ENCODE data around the gene GPR18.

The GPR18 gene

GRCh38 chr13:99261059-99261458, 2.9 kb upstream of the GPR18 start:
- Histone ChIP-seq H4K8ac (ENCODE audit: low read depth, low read length) (no peak overlapping the region), H3K23ac (ENCODE audit: low read depth, low read length, poor library complexity) (no peak overlapping the region), H3K9ac (ENCODE audit: low read depth, low read length, poor library complexity) (no peak overlapping the region), H2BK120ac (ENCODE audit: low read depth, low read length) (no peak overlapping the region), H3K18ac (ENCODE audit: low read length) (no peak overlapping the region), H2BK5ac (ENCODE audit: low read length) (no peak overlapping the region), H3K9me3 (replicated peaks in 1 of 2; ENCODE audit: control insufficient read depth in 2 of 2, insufficient read depth in 1 of 2, low read depth in 1 of 2, low read length in 2 of 2) (no peaks in the 10 kb centered on the region), H2AK5ac (ENCODE audit: low read depth, low read length) (no peak overlapping the region), H3K79me1 (ENCODE audit: low read depth, low read length) (no peaks in the 10 kb centered on the region), H2BK12ac (ENCODE audit: low read length) (no peak overlapping the region), H3K4ac (ENCODE audit: low read length) (no peak overlapping the region), H4K91ac (ENCODE audit: low read depth, low read length, poor library complexity) (no peak overlapping the region), H3K27ac (replicated peaks; ENCODE audit: low read length) (no peak overlapping the region), H3K14ac (ENCODE audit: low read length) (no peak overlapping the region), H3K27me3 (ENCODE audit: control insufficient read depth in 3 of 3, insufficient read depth in 3 of 3, low read depth in 1 of 3, low read length in 3 of 3) (no peaks in the 10 kb centered on the region), H3K36me3 (replicated peaks in 1 of 2; ENCODE audit: control insufficient read depth in 2 of 2, insufficient read depth in 2 of 2, low read length in 2 of 2) (peaks cover 4 to 15% of the 10 kb centered on the region in 2 donors), H3K4me3 (ENCODE audit: low read length in 2 of 2) (no peak overlapping the region), H2AFZ (ENCODE audit: low read length) (no peak overlapping the region), H2BK15ac (ENCODE audit: low read length) (no peak overlapping the region), H3K4me1 (ENCODE audit: control insufficient read depth in 2 of 2, insufficient read depth in 1 of 2, low read depth in 1 of 2, low read length in 2 of 2) (peaks cover 2 to 9% of the 10 kb centered on the region in 2 donors), H3K4me2 (ENCODE audit: insufficient read depth, low read length, poor library complexity, severe bottlenecking) (no peak overlapping the region)
- WGBS, 2 donors (ENCODE audit: extremely low coverage in 2 of 2, insufficient read length in 2 of 2, insufficient replicate concordance in 1 of 2) = no CpG with 5 or more reads among the region's 1 CpG
- no peak for DNase-seq (ENCODE audit: low spot score)

- no peak overlapping the region for H2BK12ac ChIP-seq (ENCODE audit: low read length)
- no peak overlapping the region for H2BK120ac ChIP-seq (ENCODE audit: low read depth, low read length)
- H3K14ac ChIP-seq (ENCODE audit: low read length) = no peak overlapping the region
- no peaks in the 10 kb centered on the region for H3K9me3 ChIP-seq (replicated peaks in 1 of 2; ENCODE audit: control insufficient read depth in 2 of 2, insufficient read depth in 1 of 2, low read depth in 1 of 2, low read length in 2 of 2)
- no peaks in the 10 kb centered on the region for H3K27me3 ChIP-seq (ENCODE audit: control insufficient read depth in 3 of 3, insufficient read depth in 3 of 3, low read depth in 1 of 3, low read length in 3 of 3)
- no peak overlapping the region for H3K4ac ChIP-seq (ENCODE audit: low read length)
- no peak overlapping the region for H4K91ac ChIP-seq (ENCODE audit: low read depth, low read length, poor library complexity)
- no peak overlapping the region for H4K8ac ChIP-seq (ENCODE audit: low read depth, low read length)
- no peak overlapping the region for H3K23ac ChIP-seq (ENCODE audit: low read depth, low read length, poor library complexity)
- peaks cover 0 to 9% of the 10 kb centered on the region in 2 donors for H3K4me1 ChIP-seq (ENCODE audit: control insufficient read depth in 2 of 2, insufficient read depth in 1 of 2, low read depth in 1 of 2, low read length in 2 of 2)
- H3K36me3 ChIP-seq (replicated peaks in 1 of 2; ENCODE audit: control insufficient read depth in 2 of 2, insufficient read depth in 2 of 2, low read length in 2 of 2) = peaks cover 5 to 20% of the 10 kb centered on the region in 2 donors
- no peak overlapping the region for H2AFZ ChIP-seq (ENCODE audit: low read length)
- H2AK5ac ChIP-seq (ENCODE audit: low read depth, low read length) = no peak overlapping the region
- no CpG with 5 or more reads among the region's 5 CpGs for WGBS, 2 donors (ENCODE audit: extremely low coverage in 2 of 2, insufficient read length in 2 of 2, insufficient replicate concordance in 1 of 2)
- DNase-seq (ENCODE audit: low spot score) = no peak
- no peak overlapping the region for H3K4me2 ChIP-seq (ENCODE audit: insufficient read depth, low read length, poor library complexity, severe bottlenecking)
- H3K18ac ChIP-seq (ENCODE audit: low read length) = no peak overlapping the region
- no peak overlapping the region for H2BK5ac ChIP-seq (ENCODE audit: low read length)
- H3K27ac ChIP-seq (replicated peaks; ENCODE audit: low read length) = no peak overlapping the region
- H3K9ac ChIP-seq (ENCODE audit: low read depth, low read length, poor library complexity) = no peak overlapping the region
- H3K79me1 ChIP-seq (ENCODE audit: low read depth, low read length) = no peaks in the 10 kb centered on the region
- no peak overlapping the region for H2BK15ac ChIP-seq (ENCODE audit: low read length)
- H3K4me3 ChIP-seq (ENCODE audit: low read length in 2 of 2) = no peak overlapping the region
These were observed 2.0 kb upstream of the GPR18 start for GRCh38 chr13:99260216-99260615.

- no peak for DNase-seq (ENCODE audit: low spot score)
- Histone ChIP-seq H2BK12ac (ENCODE audit: low read length) (no peak overlapping the region), H3K9me3 (replicated peaks in 1 of 2; ENCODE audit: control insufficient read depth in 2 of 2, insufficient read depth in 1 of 2, low read depth in 1 of 2, low read length in 2 of 2) (no peaks in the 10 kb centered on the region), H3K4me2 (ENCODE audit: insufficient read depth, low read length, poor library complexity, severe bottlenecking) (no peak overlapping the region), H3K4me1 (ENCODE audit: control insufficient read depth in 2 of 2, insufficient read depth in 1 of 2, low read depth in 1 of 2, low read length in 2 of 2) (peaks cover 0 to 9% of the 10 kb centered on the region in 2 donors), H3K4ac (ENCODE audit: low read length) (no peak overlapping the region), H3K23ac (ENCODE audit: low read depth, low read length, poor library complexity) (no peak overlapping the region), H4K8ac (ENCODE audit: low read depth, low read length) (no peak overlapping the region), H2BK120ac (ENCODE audit: low read depth, low read length) (no peak overlapping the region), H3K9ac (ENCODE audit: low read depth, low read length, poor library complexity) (no peak overlapping the region), H2BK5ac (ENCODE audit: low read length) (no peak overlapping the region), H3K4me3 (ENCODE audit: low read length in 2 of 2) (no peak overlapping the region), H3K27me3 (ENCODE audit: control insufficient read depth in 3 of 3, insufficient read depth in 3 of 3, low read depth in 1 of 3, low read length in 3 of 3) (no peaks in the 10 kb centered on the region), H3K18ac (ENCODE audit: low read length) (no peak overlapping the region), H2AK5ac (ENCODE audit: low read depth, low read length) (no peak overlapping the region), H4K91ac (ENCODE audit: low read depth, low read length, poor library complexity) (no peak overlapping the region), H3K27ac (replicated peaks; ENCODE audit: low read length) (no peak overlapping the region), H2BK15ac (ENCODE audit: low read length) (no peak overlapping the region), H2AFZ (ENCODE audit: low read length) (no peak overlapping the region), H3K79me1 (ENCODE audit: low read depth, low read length) (no peaks in the 10 kb centered on the region), H3K14ac (ENCODE audit: low read length) (no peak overlapping the region), H3K36me3 (replicated peaks in 1 of 2; ENCODE audit: control insufficient read depth in 2 of 2, insufficient read depth in 2 of 2, low read length in 2 of 2) (peaks cover 8 to 27% of the 10 kb centered on the region in 2 donors)
- no CpG with 5 or more reads among the region's 3 CpGs for WGBS, 2 donors (ENCODE audit: extremely low coverage in 2 of 2, insufficient read length in 2 of 2, insufficient replicate concordance in 1 of 2)
These were observed 767 bp upstream of the GPR18 start for GRCh38 chr13:99258946-99259345.

- no peak overlapping the region for H3K4me3 ChIP-seq (ENCODE audit: low read length in 2 of 2)
- peaks cover 7 to 26% of the 10 kb centered on the region in 2 donors for H3K36me3 ChIP-seq (replicated peaks in 1 of 2; ENCODE audit: control insufficient read depth in 2 of 2, insufficient read depth in 2 of 2, low read length in 2 of 2)
- H3K14ac ChIP-seq (ENCODE audit: low read length) = no peak overlapping the region
- H3K4me1 ChIP-seq (ENCODE audit: control insufficient read depth in 2 of 2, insufficient read depth in 1 of 2, low read depth in 1 of 2, low read length in 2 of 2) = peaks cover 0 to 9% of the 10 kb centered on the region in 2 donors
- H2BK15ac ChIP-seq (ENCODE audit: low read length) = no peak overlapping the region
- no peak overlapping the region for H4K8ac ChIP-seq (ENCODE audit: low read depth, low read length)
- H3K18ac ChIP-seq (ENCODE audit: low read length) = no peak overlapping the region
- no peak for DNase-seq (ENCODE audit: low spot score)
- H3K4ac ChIP-seq (ENCODE audit: low read length) = no peak overlapping the region
- WGBS, 2 donors (ENCODE audit: extremely low coverage in 2 of 2, insufficient read length in 2 of 2, insufficient replicate concordance in 1 of 2) = no CpG with 5 or more reads among the region's 2 CpGs
- H2BK120ac ChIP-seq (ENCODE audit: low read depth, low read length) = no peak overlapping the region
- H3K9ac ChIP-seq (ENCODE audit: low read depth, low read length, poor library complexity) = no peak overlapping the region
- H3K4me2 ChIP-seq (ENCODE audit: insufficient read depth, low read length, poor library complexity, severe bottlenecking) = no peak overlapping the region
- no peaks in the 10 kb centered on the region for H3K79me1 ChIP-seq (ENCODE audit: low read depth, low read length)
- no peak overlapping the region for H2BK12ac ChIP-seq (ENCODE audit: low read length)
- no peak overlapping the region for H2AFZ ChIP-seq (ENCODE audit: low read length)
- no peak overlapping the region for H2BK5ac ChIP-seq (ENCODE audit: low read length)
- no peak overlapping the region for H2AK5ac ChIP-seq (ENCODE audit: low read depth, low read length)
- no peak overlapping the region for H4K91ac ChIP-seq (ENCODE audit: low read depth, low read length, poor library complexity)
- no peaks in the 10 kb centered on the region for H3K27me3 ChIP-seq (ENCODE audit: control insufficient read depth in 3 of 3, insufficient read depth in 3 of 3, low read depth in 1 of 3, low read length in 3 of 3)
- H3K23ac ChIP-seq (ENCODE audit: low read depth, low read length, poor library complexity) = no peak overlapping the region
- no peak overlapping the region for H3K27ac ChIP-seq (replicated peaks; ENCODE audit: low read length)
- H3K9me3 ChIP-seq (replicated peaks in 1 of 2; ENCODE audit: control insufficient read depth in 2 of 2, insufficient read depth in 1 of 2, low read depth in 1 of 2, low read length in 2 of 2) = no peaks in the 10 kb centered on the region
These were observed 888 bp downstream of the GPR18 start for GRCh38 chr13:99257291-99257690.

Measured in neuronal stem cell (in vitro differentiated cells).